Activated CD4-positive, alpha-beta memory T cell treated with anti-CD3 and anti-CD28 coated beads for 36 hours (primary cell): ENCODE results near the gene ALDH3B2. TPM values are rescaled to one million over a fixed set of nuclear protein-coding genes. Genes with fewer than 3 reads are reported as not detected.
A peak's percentile ranks its signal among the peaks of the same experiment; 100 is the strongest.
"Not testable (repeated sequence)": the region's sequence is repeated elsewhere in the genome, so short reads cannot be mapped to it uniquely, and the experiment has no call there.

Experiments used
- CTCF ChIA-PET: fragments of 350-600 bp; sonication (Branson Sonifier 250); formaldehyde crosslinking; loops from one replicate; lab custom pipeline; 2021; ENCODE audit warnings: antibody characterized with exemption, inconsistent platforms; lab: Charles Lee
- POLR2A ChIA-PET: fragments of 350-600 bp; sonication (Branson Sonifier 250); formaldehyde crosslinking; loops from one replicate; lab custom pipeline; 2021; ENCODE audit warnings: antibody characterized with exemption; lab: Charles Lee
- DNase-seq: peaks from one replicate; pipeline ENCODE4 v3.0.0-alpha.2; 2020
- H3K27ac Mint-ChIP-seq: one replicate; pipeline ENCODE4 v1.8.0; 2021; ENCODE audit warnings: mixed read lengths
- H3K27me3 Mint-ChIP-seq: one replicate; pipeline ENCODE4 v1.8.0; 2021; ENCODE audit warnings: mixed read lengths
- H3K36me3 Mint-ChIP-seq: one replicate; pipeline ENCODE4 v1.8.0; 2021; ENCODE audit warnings: mixed read lengths
- H3K4me1 Mint-ChIP-seq: one replicate; pipeline ENCODE4 v1.8.0; 2021; ENCODE audit warnings: low read depth, mixed read lengths
- H3K4me3 Mint-ChIP-seq: one replicate; pipeline ENCODE4 v1.8.0; 2021; ENCODE audit warnings: mild to moderate bottlenecking, mixed read lengths
- H3K9me3 Mint-ChIP-seq: one replicate; pipeline ENCODE4 v1.8.0; 2021; ENCODE audit warnings: mixed read lengths
- intact Hi-C: fragments of 100-400 bp; cut with micrococcal nuclease; formaldehyde crosslinking; loops from one replicate; pipeline ENCODE4 v1.15.1; 2023
- total RNA-seq, 2 experiments: library from RNA; stranded (reverse); gene quantifications; one replicate each; pipeline ENCODE4 v1.2.3, GENCODE V29; 2021

Gene ALDH3B2
- total RNA-seq, 2 experiments from 2014 or later = not detected

DNA sequence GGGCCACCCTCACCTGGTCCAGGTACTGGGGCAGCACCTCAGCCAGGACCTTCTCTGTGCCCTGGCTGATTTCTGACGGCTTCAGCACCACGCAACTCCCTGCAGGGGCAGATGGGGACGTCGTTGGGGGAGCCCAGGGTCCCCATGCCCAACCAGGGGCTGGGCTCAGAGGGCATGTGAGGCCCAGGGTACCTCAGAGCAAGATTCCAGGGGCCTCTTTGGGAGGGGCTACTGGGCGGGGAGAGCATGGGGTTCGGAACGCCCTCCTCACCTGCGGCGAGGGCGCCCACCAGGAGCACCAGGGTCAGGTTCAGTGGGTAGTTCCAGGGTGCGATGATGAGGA lies 8.1 kb downstream of the ALDH3B2 start:
- Mint-ChIP-seq H3K27ac (no peak overlapping the region), H3K27me3 (no peaks in the 10 kb centered on the region), H3K4me3 (no peak overlapping the region), H3K36me3 (no peaks in the 10 kb centered on the region), H3K9me3 (no peaks in the 10 kb centered on the region), H3K4me1 (no peaks in the 10 kb centered on the region)
- CTCF ChIA-PET = interaction anchor here (1.1 kb wide), 1 partner anchor 37 kb away, joined by 4 read pairs; the partner anchor contains the start of gene NUDT8
- intact Hi-C loops = no loop called here
- POLR2A ChIA-PET = no interaction called here
- DNase-seq = no peak

GRCh38 chr11:67665541-67666302 lies 8.7 kb downstream of the ALDH3B2 start:
- CTCF ChIA-PET = interaction anchor here (1.1 kb wide), 1 partner anchor 36 kb away, joined by 4 read pairs; the partner anchor contains the start of gene NUDT8
- Mint-ChIP-seq H3K36me3 (no peaks in the 10 kb centered on the region), H3K27me3 (no peaks in the 10 kb centered on the region), H3K9me3 (no peaks in the 10 kb centered on the region), H3K4me1 (no peaks in the 10 kb centered on the region), H3K4me3 (no peak overlapping the region), H3K27ac (no peak overlapping the region)
- POLR2A ChIA-PET = no interaction called here
- no peak for DNase-seq
- intact Hi-C loops = no loop called here

GRCh38 chr11:67664696-67665540 lies 9.5 kb downstream of the ALDH3B2 start:
- no peak overlapping the region for H3K27ac Mint-ChIP-seq
- ChIA-PET CTCF (no interaction called here), POLR2A (no interaction called here)
- no peaks in the 10 kb centered on the region for H3K36me3 Mint-ChIP-seq
- no peak for DNase-seq
- no peaks in the 10 kb centered on the region for H3K27me3 Mint-ChIP-seq
- H3K4me1 Mint-ChIP-seq = no peaks in the 10 kb centered on the region
- no peaks in the 10 kb centered on the region for H3K9me3 Mint-ChIP-seq
- no peak overlapping the region for H3K4me3 Mint-ChIP-seq
- intact Hi-C loops = no loop called here

DNA sequence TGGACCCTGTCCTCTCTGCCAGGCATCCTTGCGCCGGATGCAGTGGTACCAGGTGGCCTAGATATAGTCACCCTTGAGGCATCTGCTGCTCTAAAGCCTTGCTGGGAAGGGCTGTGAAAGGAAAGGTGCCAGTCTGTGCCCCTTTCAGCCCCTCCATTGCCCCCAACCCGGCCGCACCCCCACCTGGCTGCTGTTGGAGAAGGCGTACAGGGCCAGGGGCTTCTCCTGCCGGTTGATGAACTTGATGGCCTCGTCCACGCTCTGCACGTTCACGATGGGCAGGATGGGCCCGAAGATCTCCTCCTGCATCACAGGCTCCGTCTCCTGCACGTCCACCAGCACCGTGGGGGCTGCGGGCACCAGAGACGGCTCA lies 10.2 kb downstream of the ALDH3B2 start:
- Mint-ChIP-seq H3K4me1 (no peaks in the 10 kb centered on the region), H3K27me3 (no peaks in the 10 kb centered on the region), H3K36me3 (no peaks in the 10 kb centered on the region), H3K27ac (no peak overlapping the region), H3K4me3 (no peak overlapping the region), H3K9me3 (no peaks in the 10 kb centered on the region)
- ChIA-PET CTCF (no interaction called here), POLR2A (no interaction called here)
- DNase-seq = no peak
- intact Hi-C loops = no loop called here

DNA sequence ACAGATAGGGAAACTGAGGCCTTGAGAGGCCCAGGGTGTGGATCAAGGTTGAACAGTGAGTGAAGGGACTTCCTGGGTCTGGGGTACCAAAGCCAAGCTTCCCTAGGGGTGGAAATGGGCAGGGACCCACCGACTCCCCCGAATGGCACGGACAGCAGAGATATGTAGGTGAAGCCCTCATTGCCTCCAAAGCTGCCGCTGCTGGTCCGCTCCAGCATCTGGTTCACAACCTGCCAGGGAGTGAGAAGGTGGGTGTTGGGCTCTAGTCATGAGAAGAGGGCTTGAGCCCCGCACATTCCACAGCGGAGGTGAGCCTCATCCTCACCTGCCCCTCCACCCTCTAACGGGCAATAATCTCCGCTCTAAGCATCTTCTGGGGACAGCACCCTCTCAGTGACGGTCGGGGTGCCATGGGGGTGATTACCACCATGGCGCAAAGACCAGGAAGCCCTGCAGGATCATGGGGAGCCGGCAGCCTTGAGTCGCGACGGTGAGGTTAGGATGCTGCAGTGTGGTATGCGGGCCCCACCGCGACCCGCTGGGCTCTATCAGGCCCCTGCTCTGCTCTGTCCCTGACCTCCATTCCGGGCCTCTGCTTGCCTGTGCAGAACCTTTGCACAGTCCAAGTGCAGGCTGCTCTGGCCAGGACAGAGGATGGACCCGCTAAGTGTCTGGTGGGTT lies 10.8 kb downstream of the ALDH3B2 start:
- H3K4me3 Mint-ChIP-seq = no peak overlapping the region
- DNase-seq = no peak
- H3K27me3 Mint-ChIP-seq = no peaks in the 10 kb centered on the region
- intact Hi-C loops = no loop called here
- no peaks in the 10 kb centered on the region for H3K36me3 Mint-ChIP-seq
- no peak overlapping the region for H3K27ac Mint-ChIP-seq
- POLR2A ChIA-PET = no interaction called here
- H3K4me1 Mint-ChIP-seq = no peaks in the 10 kb centered on the region
- no peaks in the 10 kb centered on the region for H3K9me3 Mint-ChIP-seq
- CTCF ChIA-PET = no interaction called here

DNA sequence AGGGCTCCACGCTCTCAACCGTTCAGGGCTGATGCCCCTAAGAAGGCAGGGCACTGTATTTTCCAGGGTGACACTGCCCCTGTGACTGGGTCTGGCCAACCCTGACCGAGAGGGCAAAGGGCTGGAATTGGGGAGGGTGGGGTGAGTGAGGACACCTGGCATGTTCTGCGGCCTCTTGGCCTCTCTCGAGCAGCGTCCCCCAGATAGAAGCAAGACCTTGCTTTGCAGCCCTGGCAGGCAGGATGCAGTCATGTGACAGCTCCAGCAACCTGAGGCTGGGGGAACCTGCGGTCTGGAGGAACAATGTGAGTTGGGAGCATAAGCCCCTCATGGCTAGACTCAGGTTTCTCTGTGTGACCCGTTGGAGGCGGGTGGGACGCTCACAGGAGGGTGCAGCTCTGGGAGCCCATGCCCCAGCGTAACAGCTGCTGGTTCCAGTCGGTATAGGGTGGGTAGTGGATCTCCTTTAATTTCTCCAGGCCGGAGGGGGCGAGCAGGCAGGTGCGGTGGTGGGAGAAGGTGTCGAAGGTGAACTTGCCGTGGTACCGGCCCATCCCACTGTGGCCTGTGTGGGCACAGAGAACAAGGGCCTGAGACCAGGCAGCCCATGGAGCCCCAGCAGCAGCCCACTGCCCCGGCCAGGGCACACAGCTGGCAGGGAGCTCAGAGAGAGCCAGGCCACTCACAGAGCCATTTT lies 11.4 kb downstream of the ALDH3B2 start:
- H3K4me3 Mint-ChIP-seq = no peak overlapping the region
- ChIA-PET POLR2A (no interaction called here), CTCF (interaction anchor here (0.6 kb wide), 1 partner anchor 16 kb away, joined by 3 read pairs; no protein-coding TSS in a partner anchor)
- DNase-seq = no peak
- intact Hi-C loops = no loop called here
- no peaks in the 10 kb centered on the region for H3K27me3 Mint-ChIP-seq
- no peaks in the 10 kb centered on the region for H3K36me3 Mint-ChIP-seq
- H3K4me1 Mint-ChIP-seq = no peaks in the 10 kb centered on the region
- H3K9me3 Mint-ChIP-seq = no peaks in the 10 kb centered on the region
- H3K27ac Mint-ChIP-seq = no peak overlapping the region

GRCh38 chr11:67662142-67662834 lies 12.1 kb downstream of the ALDH3B2 start:
- intact Hi-C loops = no loop called here
- no peaks in the 10 kb centered on the region for H3K9me3 Mint-ChIP-seq
- peaks cover 7% of the 10 kb centered on the region for H3K4me1 Mint-ChIP-seq
- H3K4me3 Mint-ChIP-seq = no peak overlapping the region
- ChIA-PET CTCF (interaction anchor here (0.6 to 4.8 kb wide), 2 partner anchors 17 to 47 kb away, joined by 3 to 24 read pairs; no protein-coding TSS in a partner anchor), POLR2A (no interaction called here)
- DNase-seq = no peak
- no peak overlapping the region for H3K27ac Mint-ChIP-seq
- H3K36me3 Mint-ChIP-seq = no peaks in the 10 kb centered on the region
- H3K27me3 Mint-ChIP-seq = no peaks in the 10 kb centered on the region

- H3K9me3 Mint-ChIP-seq, intact Hi-C loops, H3K36me3 Mint-ChIP-seq, H3K4me3 Mint-ChIP-seq, H3K27me3 Mint-ChIP-seq, H3K27ac Mint-ChIP-seq, POLR2A ChIA-PET, DNase-seq: not testable (repeated sequence)
- peaks cover 14% of the 10 kb centered on the region for H3K4me1 Mint-ChIP-seq
- CTCF ChIA-PET = interaction anchor here (0.9 to 5.8 kb wide), 5 partner anchors 10 to 45 kb away, joined by 3 to 90 read pairs (median 3); partner anchors contain the start of genes ACY3 and NUDT8
These were observed 13.7 kb downstream of the ALDH3B2 start for GRCh38 chr11:67660752-67661151.

DNA sequence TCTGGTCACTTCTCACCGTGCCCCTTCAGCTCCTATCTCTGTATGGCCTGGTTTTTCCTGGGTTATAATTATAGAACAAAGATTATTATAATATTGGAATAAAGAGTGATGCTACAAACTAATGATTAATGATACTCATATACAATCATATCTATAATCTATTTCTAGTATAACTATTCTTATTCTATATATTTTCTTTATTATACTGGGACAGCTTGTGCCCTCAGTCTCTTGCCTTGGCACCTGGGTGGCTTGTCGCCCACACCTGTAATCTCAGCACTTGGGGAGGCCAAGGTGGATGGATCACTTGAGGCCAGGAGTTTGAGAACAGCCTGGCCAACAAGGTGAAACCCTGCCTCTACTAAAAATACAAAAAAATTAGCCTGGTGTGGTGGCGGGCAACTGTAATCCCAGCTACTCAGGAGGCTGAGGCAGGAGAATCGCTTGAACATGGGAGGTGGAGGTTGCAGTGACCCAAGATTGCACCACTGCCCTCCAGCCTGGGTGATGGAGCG lies 14.7 kb downstream of the ALDH3B2 start:
- H3K4me3 Mint-ChIP-seq = not testable (repeated sequence)
- intact Hi-C loops = loop anchor here (1.0 to 5.0 kb wide), 3 partner anchors 19 to 77 kb away; partner anchors contain the start of genes GSTP1 and NUDT8

DNA sequence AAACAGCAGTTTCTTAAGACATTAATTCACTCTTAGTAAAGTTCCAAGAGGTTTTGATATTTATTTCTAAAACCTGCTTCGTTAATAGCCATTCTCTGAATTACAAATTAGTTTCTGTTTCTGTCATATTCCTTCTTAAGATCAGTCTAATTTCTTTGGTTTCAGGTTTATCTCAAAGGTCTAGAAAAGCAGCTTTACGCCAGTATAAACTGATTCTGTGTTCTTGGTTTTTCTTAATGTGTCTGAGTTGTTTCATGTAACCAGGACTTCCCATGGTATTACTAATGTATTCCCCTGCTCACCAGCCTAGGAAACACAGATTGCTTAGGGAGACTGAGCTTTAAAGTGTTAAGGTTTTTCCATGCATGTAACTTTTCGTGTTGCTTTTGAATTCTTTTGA lies 17.1 kb downstream of the ALDH3B2 start:
- DNase-seq = no peak
- H3K27me3 Mint-ChIP-seq = no peaks in the 10 kb centered on the region
- CTCF ChIA-PET = interaction anchor here (0.9 to 5.8 kb wide), 5 partner anchors 11 to 270 kb away, joined by 3 to 90 read pairs (median 6); partner anchors contain the start of gene NUDT8
- peaks cover 14% of the 10 kb centered on the region for H3K4me1 Mint-ChIP-seq
- intact Hi-C loops = loop anchor here (5.0 kb wide), 1 partner anchor 75 kb away; the partner anchor contains the start of gene GSTP1
- peaks cover 2% of the 10 kb centered on the region for H3K36me3 Mint-ChIP-seq
- peak overlapping the region; percentile 8 for H3K27ac Mint-ChIP-seq
- POLR2A ChIA-PET = interaction anchor here (1.5 kb wide), 1 partner anchor 27 kb away, joined by 8 read pairs; the partner anchor contains the start of gene NUDT8
- H3K9me3 Mint-ChIP-seq = peaks cover 5% of the 10 kb centered on the region
- no peak overlapping the region for H3K4me3 Mint-ChIP-seq

More for the DNA sequence above, 14.7 kb downstream of the ALDH3B2 start:
- DNase-seq, H3K27ac Mint-ChIP-seq, H3K36me3 Mint-ChIP-seq, H3K27me3 Mint-ChIP-seq, POLR2A ChIA-PET, H3K9me3 Mint-ChIP-seq: not testable (repeated sequence)
- peaks cover 14% of the 10 kb centered on the region for H3K4me1 Mint-ChIP-seq
- CTCF ChIA-PET = interaction anchor here (0.5 to 5.8 kb wide), 12 partner anchors 12 to 577 kb away, joined by 3 to 90 read pairs (median 4); partner anchors contain the start of genes ACY3, NUDT8 and TBX10
